HG03025 (cell line): ENCODE data around the gene RIOK2.
"Not testable (repeated sequence)": the region's sequence is repeated elsewhere in the genome, so short reads cannot be mapped to it uniquely, and the experiment has no call there.

ENCODE experiments used
- ATAC-seq: cut with Tn5 transposase; IDR thresholded peaks from one replicate; pipeline ENCODE4 v1.9.1; 2021; ENCODE audit warnings: mild to moderate bottlenecking, moderate library complexity; ENCODE audit not compliant: unreplicated experiment, low FRiP score

The RIOK2 gene

DNA sequence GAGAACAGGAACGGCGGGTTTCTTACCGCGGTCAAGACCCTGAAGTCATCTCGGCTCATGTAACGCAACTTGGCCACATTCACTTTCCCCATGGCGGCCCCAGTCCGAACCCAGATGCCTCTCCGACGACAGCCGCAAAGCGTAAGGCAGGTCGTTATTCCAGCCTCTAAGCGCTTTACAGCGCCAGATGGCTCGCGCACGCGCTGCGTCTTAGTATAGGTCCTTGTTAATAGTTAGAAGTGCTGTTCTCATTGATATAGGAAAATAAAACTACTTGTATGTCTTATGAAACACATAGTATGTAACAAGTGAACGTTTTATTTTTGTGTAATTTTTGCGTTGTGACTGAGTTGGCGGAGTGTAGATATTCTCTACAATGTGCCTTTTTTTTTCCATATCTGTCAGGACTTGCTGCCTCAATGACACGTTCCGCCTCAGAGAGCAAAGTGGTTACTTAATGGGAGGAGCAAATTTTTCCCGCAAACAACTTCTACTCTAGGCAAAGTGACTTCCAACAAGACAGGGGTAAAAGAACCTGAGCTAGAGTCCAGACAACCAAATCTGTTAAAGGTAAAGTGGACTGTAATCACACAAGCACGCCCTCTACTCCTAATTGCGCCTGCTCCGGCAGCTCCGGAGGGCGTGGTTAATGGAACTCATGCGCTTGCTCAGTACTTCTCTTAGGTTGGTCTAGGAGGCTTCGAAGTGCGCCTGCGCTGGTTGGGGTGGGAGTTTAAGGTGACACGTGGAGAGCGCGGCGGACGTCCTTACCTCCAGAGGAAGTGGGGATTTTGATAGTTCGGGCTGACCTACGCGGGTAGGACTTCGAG lies at the start of gene RIOK2:
Gene RIOK2 (minus strand): TSS at position 148 of the 830 bp plus-strand sequence. CDS start 56 bp downstream, at position 92.
- ATAC-seq, result peak; percentile 94

DNA sequence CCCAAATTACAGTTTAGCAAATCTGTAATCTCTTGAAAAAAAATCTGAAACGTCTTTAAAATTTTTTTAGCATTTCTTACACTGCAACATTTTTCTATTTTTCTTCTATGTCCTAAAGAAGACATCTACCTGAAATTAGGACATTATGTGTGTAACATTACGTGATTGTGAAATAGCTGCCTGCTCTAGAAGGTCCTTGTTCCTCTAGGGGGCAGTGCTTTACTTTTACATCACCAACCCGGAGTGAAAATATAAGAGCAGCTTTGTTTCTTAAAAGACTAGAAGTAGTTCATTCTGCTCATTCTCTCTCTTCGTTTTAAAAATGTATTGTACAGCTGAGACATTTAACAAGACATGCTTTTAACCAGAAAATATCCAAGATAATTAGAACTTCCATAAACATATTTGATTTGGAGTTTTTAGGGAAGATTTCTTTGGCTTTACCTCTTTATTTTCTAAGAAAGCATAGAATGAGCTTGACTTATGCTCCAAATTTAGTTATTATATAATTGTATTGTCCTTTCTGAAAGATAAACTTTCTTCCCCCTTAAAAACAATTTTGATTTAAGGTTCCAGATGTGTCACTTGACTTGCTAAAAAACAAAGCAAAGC lies 48.1 kb upstream of the RIOK2 start:
- ATAC-seq, result no peak

DNA sequence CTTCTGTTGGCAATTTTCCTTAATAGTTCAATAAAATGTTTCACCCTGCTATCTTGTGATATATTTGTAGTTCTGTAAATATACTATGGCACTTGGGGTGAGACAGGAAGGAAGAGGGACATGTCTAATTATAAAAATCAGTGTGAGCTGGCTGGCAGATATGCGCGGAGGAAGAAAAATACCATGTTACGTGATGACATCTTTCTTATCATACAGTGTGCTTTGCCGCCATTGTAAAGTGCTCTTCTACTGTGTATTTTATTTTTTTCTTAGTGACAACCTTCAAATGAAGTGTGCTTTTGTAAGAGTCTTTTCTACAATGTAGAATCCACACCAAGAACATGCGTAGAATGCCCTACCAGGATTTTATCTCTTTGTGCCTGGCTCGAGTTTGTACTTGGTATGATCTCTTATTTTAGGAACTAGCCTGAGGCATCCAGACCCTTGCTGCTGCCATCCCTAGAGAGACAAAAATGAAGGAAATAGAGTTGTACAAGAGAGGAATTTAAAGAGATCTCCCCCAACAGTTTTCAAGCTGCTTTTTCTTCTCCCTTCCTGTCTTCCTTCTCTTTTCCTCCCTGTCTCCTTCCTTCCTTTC lies 46.7 kb upstream of the RIOK2 start:
- no peak for ATAC-seq

DNA sequence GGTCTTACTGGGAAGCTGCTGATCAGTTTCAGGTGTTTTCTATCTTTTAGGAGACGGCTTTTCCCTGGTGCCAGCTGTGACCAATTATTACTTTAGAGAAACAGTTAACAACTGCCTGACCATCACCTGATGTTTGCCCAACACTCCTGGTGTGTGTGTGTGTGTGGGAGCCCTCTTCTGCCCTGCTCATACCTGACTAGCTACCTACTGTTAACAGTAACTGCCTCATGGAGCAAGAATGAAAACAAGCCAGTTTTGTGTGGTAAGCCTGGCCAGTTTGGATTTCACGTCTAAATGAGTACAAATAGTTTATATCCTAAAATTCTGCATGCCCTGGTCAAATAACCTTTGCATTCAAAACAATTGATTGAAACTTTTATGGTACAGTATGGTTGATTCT lies 46.1 kb upstream of the RIOK2 start:
- no peak for ATAC-seq

DNA sequence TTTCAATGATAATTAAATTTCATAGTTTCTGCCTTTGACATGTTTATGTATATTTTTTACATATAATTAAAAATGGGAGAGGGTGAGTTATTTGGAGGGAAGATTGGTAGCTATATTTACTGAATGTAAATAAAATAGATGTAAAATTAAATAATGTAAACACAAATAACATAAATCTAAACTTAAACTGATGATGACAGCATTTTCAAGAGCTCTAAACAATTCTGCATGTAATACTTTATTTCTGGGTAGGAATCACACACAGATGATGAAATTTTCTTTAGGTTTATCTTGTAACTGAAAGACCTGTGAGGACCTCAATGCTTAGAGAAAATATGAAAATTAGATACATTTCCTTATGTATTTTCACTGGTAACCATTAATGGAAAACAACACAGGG lies 42.2 kb upstream of the RIOK2 start:
- ATAC-seq, result no peak

DNA sequence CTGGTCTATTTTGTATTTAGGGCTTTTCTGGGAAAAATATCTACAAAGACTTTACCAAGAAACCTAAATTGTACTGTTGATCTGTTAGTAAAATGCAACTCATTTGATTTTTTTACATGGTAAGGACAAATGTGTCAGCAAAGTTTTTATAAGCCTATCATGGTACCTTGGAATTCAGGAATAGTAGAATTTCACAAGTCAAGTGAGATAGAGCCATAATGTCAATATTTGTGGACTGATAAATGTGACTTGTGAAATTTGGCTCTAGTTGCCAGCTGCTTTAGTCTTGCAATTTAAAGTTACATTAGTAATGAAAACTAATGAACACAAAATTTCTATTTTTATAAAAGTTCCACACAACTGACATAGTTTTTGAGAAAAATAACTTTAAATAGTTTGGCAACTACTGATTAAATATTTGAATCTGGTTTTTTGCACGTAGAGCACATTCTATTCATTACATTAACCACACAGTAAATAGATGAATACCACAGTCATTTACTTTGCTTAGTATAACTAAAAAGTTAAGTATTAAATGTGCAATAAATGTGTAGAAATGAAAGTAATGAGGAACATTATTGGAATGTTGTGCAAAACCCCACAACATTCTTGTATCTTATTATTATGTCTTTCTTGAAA lies 41.2 kb upstream of the RIOK2 start:
- no peak for ATAC-seq

DNA sequence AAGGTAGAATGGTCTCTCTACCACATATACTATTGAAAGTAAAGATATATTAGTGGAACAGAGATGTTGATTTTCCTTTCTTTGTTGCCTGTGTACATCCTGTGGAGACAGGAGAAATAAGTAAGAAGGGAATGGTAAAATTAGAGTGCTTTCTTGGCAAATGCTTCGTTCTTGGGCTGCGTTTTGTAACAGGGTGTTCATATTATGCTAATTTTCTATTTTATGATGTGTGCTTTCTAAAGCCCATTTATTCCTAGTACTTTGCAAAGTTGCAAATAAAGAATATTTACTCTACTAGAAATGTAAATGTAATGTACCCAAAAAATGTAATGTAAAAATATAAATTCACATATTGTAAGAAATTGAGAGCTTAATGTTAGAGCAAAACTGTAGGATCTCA lies 40.5 kb upstream of the RIOK2 start:
- no peak for ATAC-seq

DNA sequence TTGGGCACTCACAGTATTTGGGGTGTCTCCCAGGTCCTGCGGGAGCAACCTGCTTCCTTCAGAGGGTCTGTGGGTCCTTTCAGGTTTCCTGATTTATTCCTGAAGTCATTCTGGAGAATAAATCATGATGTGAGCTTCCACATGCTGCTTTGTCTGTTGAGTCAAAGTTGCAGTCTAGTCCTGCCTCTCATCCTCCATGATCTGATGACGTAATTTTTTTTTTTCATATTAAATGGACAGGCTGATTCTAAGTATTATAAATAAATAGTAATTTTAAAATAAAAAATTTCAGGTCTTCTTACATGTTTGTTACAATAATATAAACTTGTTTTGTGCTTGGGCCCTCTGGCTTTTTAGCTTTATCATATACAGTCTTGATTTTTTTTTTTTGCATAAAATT lies 26.3 kb upstream of the RIOK2 start:
- ATAC-seq, result no peak

DNA sequence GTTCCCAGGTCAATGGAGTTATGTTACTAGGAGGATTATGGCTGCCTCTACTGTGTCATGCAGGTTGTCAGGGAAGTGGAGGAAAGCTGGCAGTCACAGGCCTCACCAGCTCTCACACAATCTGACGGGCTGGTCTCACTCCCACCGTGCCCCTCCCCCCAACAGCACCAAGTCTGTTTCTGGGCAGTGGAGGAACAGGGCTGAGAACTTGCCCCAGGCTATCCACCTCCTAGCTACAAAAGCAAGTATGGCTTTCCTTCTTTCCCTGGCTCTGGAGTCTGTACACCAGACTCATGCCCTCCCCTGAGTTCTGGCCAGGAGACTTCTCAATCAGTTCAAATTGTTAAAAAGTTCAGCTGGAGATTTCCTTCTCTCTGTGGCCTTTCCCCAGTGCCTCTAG lies 25.7 kb upstream of the RIOK2 start:
- ATAC-seq, result no peak

DNA sequence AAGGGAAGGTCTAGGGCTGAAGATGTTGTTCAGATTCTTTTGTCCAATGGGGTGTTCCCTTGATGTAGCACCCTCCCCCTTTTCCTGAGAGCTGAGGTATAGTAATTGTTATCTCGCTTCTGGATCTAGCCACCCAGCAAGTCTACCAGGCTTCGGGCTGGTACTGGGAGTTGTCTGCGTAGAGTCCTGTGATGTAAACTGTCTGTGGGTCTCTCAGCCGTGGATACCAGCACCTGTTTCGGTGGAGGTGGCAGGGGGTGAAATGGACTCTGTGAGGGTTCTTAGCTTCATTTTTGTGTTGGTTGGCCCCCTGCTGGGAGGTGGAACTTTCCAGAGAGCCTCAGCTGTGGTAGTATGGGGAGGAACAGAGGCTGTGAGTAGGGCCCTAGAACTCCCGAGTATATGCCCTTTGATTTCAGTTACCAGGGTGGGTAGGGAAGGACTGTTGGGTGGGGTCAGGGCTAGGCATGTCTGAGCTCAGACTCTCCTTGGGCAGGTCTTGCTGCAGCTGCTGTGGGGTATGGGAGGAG lies 25.2 kb upstream of the RIOK2 start:
- ATAC-seq, result no peak

DNA sequence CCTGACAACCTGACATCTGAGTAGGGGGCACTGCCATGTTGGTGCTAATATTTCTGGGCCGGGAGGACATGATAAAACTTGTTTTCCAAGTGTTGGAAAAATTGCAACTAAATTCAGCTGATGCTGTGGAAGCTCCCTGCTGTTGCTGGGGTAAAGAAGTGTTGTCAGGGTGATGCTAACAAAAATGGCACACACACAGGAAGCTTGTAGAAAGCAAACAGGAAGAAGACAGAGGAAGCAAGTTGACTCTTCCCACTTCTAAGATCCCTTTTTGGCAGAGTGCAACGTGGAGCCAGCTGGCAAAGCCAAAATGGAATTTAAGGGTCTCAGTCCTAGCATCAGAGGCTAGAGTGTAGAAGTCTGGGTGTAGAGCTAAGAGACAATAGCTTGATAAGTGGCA lies 11.3 kb upstream of the RIOK2 start:
- no peak for ATAC-seq

DNA sequence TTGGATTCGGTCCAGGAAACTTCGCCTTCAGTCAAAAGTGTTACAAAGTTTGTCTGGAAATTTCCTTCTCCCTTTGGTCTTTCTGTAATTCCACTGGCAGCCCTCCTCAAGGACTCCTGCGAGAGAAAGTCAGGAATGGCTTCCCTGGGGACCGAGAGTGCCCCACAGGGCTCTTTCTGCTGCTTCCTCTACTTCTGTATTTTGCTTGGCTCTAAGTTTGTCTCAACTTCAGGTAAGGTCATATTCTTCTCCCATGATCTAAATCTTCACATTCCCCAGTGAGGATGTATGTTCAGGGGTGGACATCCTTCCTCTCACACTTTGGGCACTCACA lies 10.3 kb upstream of the RIOK2 start:
- ATAC-seq, result no peak

DNA sequence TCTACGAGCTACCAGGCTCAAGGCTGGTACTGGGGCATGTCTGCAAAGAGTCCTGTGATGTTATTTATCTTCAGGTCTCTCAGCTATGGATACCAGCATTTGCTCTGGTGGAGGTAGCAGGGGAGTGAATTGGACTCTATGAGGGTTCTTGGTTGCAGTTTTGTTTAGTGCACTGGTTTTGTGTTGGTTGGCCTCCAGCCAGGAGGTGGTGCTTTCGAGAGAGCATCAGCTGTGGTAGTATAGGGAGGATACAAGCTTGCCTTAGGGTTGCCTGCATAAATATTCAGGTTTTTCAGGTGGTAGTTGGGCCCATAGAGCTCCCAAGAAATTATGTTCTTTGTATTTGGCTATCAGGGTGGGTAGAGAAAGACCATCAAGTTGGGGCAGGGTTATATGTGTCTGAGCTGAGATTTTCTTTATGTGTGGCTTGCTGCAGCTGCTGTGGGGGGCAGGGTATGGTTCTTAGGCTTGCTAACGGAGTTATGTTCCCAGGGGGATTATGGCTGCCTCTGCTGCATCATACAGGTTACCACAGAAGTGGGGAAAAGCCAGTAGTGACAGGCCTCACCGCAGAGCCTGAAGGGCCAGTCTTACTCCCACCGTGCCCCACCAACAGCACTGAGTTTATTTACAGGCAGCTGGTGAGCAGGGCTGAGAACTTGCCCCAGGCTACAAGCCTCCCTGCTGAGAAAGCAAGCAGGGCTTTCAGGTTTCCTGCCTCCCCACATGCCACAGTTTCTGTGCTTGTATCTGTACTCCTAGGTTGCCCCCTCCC lies 9.7 kb upstream of the RIOK2 start:
- ATAC-seq, result peak; percentile 69

DNA sequence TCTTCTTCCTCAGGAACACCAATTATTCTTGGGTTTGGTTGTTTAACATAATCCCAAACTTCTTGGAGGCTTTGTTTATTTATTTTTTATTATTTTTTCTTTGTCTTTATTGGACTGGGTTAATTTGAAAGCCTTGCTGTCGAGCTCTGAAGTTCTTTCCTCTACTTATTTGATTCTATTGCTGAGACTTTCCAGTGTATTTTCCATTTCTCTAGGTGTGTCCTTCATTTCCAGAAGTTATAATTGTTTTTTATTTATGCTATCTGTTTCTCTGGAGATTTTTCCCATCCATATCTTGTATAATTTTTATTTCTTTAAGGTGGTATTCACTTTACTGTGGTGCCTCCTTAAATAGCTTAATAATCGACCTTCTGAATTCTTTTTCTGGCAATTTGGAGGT lies 8.8 kb upstream of the RIOK2 start:
- ATAC-seq, result no peak

DNA sequence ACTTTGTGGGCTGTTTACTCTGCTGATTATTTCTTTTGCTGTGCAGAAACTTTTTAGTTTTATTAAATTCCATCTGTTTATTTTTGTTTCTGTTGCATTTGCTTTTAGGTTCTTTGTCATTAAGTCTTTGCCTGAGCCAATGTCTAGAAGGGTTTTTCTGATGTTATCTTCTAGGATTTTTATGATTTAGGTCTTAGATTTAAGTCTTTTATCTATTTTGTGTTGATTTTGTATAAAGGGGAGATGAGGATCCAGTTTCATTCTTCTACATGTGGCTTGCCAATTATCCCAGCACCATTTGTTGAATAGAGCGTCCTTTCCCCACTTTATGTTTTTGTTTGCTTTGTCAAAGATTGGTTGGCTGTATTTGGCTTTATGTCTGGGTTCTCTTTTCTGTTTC lies 6.5 kb upstream of the RIOK2 start:
- ATAC-seq, result not testable (repeated sequence)

DNA sequence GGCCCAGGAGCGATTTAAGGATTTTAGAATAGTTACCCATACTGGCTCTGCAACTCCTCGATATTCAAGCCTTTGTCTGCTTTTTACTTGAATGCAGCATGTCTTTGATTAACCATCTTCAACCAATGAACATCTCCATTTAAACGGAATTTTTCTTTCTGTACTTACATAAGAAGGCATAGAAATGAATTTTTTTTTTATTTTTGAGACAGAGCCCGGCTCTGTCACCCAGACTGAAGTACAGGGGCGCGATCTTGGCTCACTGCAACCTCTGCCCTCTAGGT lies 825 bp upstream of the RIOK2 start:
- no peak for ATAC-seq

DNA sequence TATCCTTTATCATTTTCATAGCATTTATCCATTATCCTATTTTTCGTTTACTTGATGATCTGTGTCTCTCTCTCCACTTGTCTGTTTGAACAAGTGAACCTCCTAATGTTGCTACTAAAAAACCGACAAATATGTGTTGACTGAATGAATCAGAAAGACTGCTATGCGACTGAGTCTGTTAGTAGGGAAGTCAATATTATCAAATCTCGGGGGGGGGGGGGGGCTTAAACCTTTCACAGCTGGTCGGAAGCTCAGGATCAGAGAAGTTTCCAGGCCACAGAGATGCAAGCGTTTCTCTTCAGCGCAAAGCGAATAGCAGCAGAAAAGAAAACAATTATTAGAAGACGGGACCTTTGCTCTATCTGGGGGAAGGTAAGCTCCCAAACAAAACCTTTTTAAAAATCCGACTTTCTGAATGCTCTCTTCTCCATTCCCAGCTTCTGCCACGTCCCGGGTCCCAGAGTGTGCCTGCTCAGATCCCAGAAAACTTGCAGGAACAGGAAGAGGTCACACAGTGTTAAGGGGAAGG lies 412 bp downstream of the RIOK2 start:
- ATAC-seq, result no peak

DNA sequence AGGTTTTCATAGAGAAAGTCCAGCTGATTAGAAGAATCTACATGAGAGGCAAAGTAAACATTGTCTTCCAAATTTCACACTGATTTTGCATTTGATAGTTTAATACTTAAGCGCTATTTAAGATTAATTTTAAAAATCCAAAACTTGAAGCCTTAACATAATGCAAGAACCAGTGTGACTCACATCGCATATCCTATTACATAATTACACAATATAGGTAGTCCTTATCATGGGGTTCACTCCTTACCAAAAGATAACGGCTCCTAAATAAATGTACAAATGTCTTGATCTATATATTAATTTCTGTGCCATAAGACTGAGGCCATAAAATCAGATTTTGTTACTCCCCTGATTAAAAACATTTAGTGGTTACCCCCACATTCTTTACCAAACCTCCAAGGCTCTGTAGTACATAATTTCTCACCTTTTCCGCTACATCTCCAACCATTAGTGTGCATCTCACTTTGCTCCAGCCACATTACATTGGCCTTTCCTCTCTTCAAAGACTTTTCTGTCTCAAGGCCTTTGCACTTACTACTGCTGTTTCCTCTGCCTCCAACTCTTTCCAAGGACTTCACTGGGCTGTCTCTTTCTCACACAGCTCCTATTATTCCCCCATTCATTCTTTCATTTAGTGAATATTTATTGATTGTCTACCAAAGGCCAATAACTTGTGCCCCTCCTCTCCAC lies 1.0 kb downstream of the RIOK2 start:
- ATAC-seq, result no peak

DNA sequence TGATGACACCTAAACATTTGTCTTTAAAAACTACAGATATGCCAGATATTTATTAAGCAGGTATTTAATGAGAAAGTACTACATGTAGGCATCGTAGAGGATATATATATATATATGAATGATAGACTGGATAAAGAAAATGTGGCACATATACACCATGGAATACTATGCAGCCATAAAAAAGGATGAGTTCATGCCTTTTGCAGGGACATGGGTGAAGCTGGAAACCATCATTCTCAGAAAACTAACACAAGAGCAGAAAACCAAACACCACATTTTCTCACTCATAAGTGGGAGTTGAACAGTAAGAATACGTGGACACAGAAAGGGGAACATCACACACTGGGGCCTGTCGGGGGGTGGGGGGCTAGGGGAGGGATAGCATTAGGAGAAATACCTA lies 3.6 kb downstream of the RIOK2 start:
- not testable (repeated sequence) for ATAC-seq

DNA sequence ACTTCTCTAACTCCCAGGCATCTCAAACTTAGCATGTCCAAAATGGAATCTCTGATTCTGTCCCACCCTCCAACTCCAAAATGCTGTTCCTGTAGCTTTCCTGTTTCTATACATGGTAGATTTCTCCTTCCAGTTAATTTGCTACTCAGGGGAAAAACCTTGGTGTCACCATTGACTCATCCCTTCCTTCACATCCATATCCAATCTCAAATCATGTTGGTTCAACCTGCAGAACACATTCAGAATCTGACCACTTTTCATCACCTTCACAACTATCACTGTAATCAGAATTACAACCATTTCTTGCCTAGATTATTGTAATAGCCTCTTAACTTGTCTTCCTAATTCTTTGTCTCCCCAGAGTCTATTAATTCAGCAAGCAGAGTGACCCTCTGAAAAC lies 10.8 kb downstream of the RIOK2 start:
- ATAC-seq, result no peak
